NCI-H2196 treated with DMSO at 0.1 percent for 48 hours (cell line): ENCODE results near the gene KIF26A.

Experiments used
- DNase-seq: peaks from one replicate; lab custom pipeline; 2025; ENCODE audit not compliant: unreplicated experiment; lab: John Stamatoyannopoulos, UW

Gene KIF26A

GRCh38 chr14:104190396-104191000, 52.1 kb downstream of the KIF26A start:
- DNase-seq: no peak

- DNase-seq: no peak
These were observed 53.1 kb downstream of the KIF26A start for GRCh38 chr14:104191409-104191997.

DNA sequence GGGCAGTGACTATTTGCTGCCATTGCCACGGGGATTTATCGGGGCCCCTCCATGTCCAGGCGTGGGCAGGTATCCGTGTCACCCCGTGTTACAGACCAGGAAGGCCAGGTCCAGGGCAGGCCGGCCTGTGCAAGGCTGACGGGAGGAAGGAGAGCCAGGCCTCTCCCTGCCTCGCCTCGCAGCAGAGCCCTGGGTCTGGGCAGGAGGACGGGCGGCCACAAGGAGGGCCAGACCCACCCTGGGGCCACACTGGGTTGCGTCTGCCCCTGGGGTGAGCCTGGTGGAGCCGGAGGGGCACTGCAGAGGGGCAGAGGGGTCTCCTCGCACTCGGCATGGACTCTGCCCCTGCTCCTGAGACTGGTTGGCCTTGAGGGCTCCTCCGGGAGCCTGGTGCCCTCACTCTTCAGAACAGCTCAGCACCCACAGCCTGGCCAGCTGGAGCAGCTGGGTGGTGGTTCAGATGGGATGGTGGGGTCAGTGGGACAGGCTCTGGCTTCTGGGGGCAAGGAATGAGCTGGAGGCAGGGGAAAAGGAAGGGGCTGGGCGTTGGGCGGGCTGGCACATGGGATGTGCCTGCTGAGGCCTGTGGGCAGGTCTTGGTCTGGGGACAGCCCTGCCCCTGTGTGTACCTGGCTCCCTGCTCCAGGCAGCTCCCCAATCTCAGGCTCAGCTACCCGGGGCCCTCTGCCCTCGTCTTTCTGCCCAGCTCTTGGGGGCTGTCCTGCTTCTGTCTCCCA, 53.9 kb downstream of the KIF26A start:
- DNase-seq: no peak

DNA sequence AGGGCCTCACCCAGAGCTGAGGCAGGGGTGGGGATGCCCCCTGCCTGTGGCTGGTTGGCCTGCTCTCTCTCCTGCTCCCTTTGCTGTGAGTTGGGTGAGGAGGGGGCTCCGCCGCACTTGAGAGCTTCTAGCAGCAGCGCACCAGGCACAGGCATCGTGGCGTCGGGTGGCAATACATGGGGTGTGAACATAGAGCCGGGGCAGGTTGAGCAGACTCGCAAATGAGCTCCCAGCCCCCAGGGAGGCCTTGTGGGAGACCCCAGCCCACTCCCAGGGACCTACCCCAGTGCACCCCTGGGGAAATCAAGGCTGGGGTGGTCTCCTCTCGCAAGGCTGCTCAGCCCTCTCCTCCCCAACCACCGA, 54.5 kb downstream of the KIF26A start:
- no peak for DNase-seq

DNA sequence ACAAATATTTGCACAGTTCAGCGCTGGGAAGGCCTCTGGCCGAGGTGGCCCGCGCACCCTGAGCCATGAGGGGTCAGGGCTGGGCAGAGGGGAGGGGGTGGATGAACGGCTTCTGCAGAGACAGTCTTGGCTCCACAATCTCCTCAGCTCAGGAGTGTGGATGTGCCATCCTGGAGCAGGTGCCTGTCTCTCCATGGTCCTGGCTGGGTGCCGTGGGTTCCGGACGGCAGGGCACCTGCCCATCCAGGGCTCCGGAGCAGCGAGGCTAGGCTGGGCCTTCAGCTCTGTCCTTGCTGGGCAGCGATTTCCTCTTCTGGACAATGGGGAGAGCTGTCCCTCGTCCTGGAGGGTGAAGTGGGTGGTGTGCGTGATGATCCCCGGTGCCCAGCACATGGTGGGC, 55.6 kb downstream of the KIF26A start:
- no peak for DNase-seq

GRCh38 chr14:104194716-104195115, 56.3 kb downstream of the KIF26A start:
- DNase-seq: no peak

DNA sequence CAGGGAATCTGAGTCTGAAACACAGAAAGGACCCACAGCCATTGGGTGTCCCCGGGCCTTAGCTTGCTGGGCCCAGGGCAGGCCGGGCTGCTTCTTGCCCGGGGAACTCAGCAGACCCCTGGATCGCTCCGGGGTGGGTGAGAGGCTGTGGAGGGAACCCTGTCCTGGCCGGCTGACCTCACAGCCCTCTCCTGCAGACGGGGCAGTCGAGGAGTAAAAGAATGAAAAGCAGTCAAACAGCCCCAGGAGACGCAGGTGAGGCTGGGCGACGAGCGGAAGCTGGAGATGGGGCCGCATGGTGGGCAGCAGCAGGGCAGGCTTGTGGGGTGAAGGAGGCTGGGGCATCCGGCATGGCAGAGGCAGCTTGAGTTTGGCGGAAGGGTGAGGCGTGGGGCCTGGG, 57.0 kb downstream of the KIF26A start:
- DNase-seq: no peak

DNA sequence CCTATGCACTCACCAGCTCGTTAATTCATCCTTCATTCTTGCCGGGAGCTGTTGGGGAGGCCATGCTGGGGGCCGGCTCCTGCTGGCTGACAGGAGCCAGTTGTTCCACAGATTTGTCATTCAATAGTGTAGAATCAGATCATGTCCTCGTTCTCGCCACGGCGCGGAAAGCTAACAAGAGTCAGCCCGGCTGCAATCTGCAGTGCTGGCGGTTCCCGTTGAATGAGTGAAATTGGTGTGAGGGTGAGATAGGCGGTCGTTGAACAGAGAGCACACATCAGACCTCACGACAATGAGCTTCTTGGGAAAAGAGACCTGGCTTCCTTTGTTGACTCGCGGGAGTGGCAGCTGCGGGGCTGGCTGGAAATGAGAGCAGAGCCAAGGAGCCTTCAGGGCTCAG, 57.5 kb downstream of the KIF26A start:
- DNase-seq: no peak

GRCh38 chr14:104196461-104197140, 58.2 kb downstream of the KIF26A start:
- DNase-seq: no peak

GRCh38 chr14:104197449-104198247, 59.3 kb downstream of the KIF26A start:
- no peak for DNase-seq

DNA sequence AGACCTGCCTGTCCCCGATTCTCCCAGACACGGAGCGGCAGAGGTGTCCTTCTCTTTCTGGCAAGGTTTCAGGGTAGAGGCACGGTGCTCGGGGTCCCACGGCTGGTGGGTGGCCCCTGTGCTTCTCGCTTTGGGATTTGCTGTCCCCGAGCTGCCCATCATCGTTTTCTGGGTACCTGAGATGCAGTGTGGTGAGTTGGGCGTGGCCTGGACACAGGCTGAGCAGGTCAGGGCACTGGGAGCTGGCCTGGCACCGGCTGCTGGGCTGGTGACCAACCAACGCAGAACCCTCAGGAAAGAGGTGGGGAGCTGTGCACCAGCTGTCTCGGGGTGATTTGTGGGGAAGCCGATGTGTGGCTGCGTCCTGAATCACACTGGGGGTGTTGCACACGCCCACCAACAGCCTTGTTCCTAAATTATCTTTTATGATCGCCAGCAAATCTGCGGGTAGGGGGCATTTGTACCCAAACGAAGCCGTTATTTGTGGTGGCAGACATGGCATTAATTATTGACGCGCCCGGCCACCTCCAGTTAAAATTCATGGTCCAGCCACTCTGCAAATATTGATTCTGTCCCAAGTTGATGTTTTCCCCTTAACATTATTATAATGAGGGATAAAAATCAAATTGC, 61.0 kb downstream of the KIF26A start:
- no peak for DNase-seq

GRCh38 chr14:104200106-104200505, 61.7 kb downstream of the KIF26A start:
- no peak for DNase-seq

DNA sequence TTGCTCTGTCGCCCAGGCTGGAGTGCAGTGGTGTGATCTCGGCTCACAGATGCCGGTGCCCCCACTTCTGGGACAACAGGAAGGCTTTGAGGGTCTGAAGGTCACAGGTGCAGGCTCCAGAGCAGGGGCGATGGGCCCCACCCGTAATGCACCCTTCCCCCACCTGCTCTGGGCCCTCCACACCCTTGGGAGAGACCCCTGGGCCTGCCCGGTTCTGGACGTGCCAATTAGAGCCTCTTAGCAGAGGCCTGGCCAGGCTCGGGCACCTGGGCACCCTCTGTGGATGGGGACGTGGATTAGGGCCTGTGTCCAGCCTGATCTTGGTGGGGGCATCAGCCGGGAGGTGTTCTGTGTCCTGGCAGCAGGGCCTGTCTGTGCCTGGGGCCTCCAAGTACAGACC, 62.2 kb downstream of the KIF26A start:
- DNase-seq: no peak

GRCh38 chr14:104201063-104201462, 62.7 kb downstream of the KIF26A start:
- DNase-seq: no peak

DNA sequence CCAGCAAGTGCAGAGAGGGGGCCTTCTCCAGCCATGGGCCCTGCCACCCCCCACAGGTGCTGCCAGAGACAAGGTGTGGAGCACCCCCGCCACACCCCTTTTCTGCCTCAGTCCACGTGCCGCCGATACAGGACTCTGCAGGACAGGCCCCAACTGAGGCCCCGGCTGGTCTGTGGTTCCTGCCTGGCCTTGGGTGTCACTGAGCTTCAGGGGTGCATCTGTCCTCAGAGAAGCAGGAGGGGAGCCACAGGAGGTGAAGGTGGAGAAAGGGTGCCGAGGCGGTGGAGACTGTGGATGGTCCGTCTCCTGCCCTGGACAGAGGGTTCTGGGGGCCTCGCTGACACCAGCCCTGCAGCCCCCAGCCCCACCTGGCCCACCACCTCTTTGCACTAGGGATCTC, 63.1 kb downstream of the KIF26A start:
- DNase-seq: no peak

DNA sequence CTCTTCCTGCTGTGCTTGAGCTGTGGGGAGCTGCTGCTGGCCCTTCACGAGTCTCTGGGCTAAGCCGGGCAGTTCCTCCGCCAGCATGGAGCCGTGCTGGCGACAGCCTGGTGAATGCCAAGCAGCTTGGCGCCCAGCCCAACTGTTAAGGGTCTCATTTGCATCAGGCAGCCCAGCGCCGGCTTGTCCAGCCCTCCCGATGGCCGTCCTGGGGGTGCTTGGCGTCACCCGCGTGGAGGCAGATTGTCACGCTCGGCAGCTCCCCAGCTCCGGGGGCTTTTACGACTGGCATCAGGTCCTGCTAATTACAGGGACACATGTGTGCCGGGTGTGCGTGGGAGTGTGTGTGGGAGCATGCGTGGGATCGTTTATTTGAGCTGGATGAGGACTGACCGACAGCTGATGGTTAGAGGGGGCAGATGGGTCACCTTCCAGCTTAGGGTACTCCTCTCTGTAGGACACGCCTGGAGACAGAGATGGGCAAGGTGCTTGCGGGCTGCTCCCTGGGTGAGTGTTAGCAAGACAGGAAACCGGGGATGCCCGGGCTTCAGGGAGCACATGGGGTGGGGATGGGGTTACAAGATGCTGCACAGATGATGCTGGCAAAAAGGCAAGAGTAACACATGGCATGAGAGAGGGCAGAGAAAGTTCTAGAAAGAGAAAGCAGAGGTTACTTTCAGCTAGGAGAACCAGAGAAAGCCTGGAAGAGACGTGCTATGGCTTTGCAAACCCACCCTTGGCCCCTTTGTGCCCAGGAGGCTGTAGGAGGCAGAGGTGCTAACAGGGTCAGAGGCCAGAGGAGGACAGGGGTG, 64.1 kb downstream of the KIF26A start:
- peak; percentile 32 for DNase-seq

GRCh38 chr14:104203071-104203425, 64.7 kb downstream of the KIF26A start:
- no peak for DNase-seq

DNA sequence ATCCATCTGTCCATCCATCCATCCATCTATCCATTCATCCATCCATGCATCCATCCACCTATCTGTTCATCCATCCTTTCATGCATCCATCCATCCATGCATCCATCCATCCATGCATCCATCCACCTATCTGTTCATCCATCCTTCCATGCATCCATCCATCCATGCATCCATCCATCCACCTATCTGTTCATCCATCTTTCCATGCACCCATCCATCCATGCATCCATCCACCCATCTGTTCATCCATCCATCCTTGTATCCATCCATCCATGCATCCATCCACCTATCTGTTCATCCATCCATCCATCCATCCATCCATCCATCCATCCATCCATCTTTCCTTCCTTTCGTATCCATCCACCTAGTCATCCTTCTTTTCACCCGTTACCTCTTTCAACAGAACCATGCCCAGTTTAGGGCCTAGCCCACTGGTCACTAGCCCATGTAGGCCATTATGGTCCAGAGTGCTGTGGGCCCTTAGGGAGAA, 66.3 kb downstream of the KIF26A start:
- DNase-seq: no peak

GRCh38 chr14:104205781-104206180, 67.4 kb downstream of the KIF26A start:
- DNase-seq: no peak
